Activated CD8-positive, alpha-beta memory T cell treated with anti-CD3 and anti-CD28 coated beads, Interleukin-2, amount 50 U/mL, for 4 hours (primary cell): ENCODE results near the gene CRKL.

Experiments used
- DNase-seq: peaks from one replicate; pipeline ENCODE4 v3.0.0-alpha.2; 2020

CRKL gene

GRCh38 chr22:20952544-20953341 lies 35.5 kb downstream of the CRKL start:
- no peak for DNase-seq

- no peak for DNase-seq
Measured at GRCh38 chr22:20953342-20953608, 36.1 kb downstream of the CRKL start.

- DNase-seq, result no peak
Measured at GRCh38 chr22:20953668-20954500, 36.7 kb downstream of the CRKL start.

- DNase-seq, result no peak
Measured at GRCh38 chr22:20955548-20955947, 38.3 kb downstream of the CRKL start.

- no peak for DNase-seq
Measured at GRCh38 chr22:20956258-20957101, 39.3 kb downstream of the CRKL start.

- DNase-seq, result no peak
Measured at GRCh38 chr22:20957102-20957682, 40.0 kb downstream of the CRKL start.

GRCh38 chr22:20957683-20958431 lies 40.6 kb downstream of the CRKL start:
- DNase-seq, result no peak

GRCh38 chr22:20959578-20960461 lies 42.6 kb downstream of the CRKL start:
- no peak for DNase-seq

GRCh38 chr22:20960609-20961008 lies 43.4 kb downstream of the CRKL start:
- DNase-seq, result no peak

GRCh38 chr22:20962491-20962945 lies 45.3 kb downstream of the CRKL start:
- no peak for DNase-seq

- no peak for DNase-seq
Measured at GRCh38 chr22:20963201-20964052, 46.2 kb downstream of the CRKL start.

GRCh38 chr22:20964090-20964798 lies 47.0 kb downstream of the CRKL start:
- no peak for DNase-seq

GRCh38 chr22:20964799-20965103 lies 47.5 kb downstream of the CRKL start:
- no peak for DNase-seq

- no peak for DNase-seq
Measured at GRCh38 chr22:20965104-20965887, 48.1 kb downstream of the CRKL start.

GRCh38 chr22:20965888-20966855 lies 49.0 kb downstream of the CRKL start:
- no peak for DNase-seq

- DNase-seq, result no peak
Measured at GRCh38 chr22:20966883-20967696, 49.9 kb downstream of the CRKL start, which contains the start of gene AIFM3. TSS of gene AIFM3 (plus strand) at chr22:20967255. CDS start at chr22:20967945, 690 bp downstream.
